GM21526 (cell line): ENCODE results near the gene SPAG16.

Experiments used
- ATAC-seq: cut with Tn5 transposase; IDR thresholded peaks from one replicate; pipeline ENCODE4 v1.9.1; 2021; ENCODE audit warnings: moderate library complexity; ENCODE audit not compliant: unreplicated experiment, low FRiP score

SPAG16 gene

DNA sequence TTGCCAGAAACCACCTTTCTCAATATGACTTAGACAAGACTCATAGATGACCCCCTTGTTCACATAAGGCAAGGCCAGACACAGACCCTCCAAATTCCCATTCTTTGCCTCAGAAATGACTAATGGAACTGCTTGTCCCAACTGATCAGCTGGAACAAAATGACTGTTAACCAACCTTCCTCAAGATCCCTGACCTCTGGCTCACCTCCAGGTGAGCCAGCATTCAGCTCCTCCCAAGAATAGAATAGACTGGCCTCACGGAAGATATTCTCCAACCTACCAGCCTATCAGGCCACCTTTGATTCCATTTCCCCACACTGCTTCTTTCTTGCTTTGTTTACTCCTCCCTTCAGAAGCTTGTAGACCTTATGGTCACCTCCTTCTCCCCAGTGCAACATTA is 930.8 kb downstream of the SPAG16 start:
- no peak for ATAC-seq

DNA sequence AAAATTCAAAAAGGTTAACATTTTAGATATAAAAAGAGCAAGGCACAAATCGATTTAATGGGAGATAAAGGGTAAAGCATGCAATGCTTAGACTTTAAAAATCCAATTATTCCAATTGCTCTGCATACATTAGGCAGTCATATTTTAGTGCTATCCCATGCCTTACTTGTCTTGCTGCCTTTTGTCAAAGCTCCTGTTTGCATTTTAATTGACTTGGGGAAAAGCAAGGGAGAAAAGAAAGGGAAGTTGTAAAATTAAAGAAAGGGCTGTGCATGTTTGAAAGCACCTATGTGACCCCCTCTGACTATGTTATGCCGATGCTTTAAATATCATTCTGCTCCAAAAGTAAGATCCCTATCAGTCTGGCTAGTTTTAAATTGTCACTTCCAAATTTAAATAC is 932.9 kb downstream of the SPAG16 start:
- no peak for ATAC-seq

DNA sequence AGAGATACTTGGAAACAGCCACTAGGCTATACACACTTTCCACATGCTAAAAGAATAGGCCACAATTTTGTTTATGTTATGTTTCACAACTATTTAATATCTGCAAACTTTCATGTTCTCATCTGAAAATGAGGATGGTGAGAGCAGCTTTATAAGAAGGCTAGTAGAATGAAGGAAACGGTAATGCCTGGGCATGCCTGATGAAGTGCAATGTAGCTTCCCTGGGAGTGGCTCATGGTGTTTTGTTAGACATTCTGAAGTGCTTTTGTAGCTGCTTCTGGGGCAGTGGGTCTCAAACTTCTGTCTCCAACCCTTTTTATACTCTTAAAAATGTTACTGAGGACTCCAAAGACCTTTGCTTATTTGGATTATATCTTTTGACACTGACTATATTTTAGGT is 933.3 kb downstream of the SPAG16 start:
- no peak for ATAC-seq

DNA sequence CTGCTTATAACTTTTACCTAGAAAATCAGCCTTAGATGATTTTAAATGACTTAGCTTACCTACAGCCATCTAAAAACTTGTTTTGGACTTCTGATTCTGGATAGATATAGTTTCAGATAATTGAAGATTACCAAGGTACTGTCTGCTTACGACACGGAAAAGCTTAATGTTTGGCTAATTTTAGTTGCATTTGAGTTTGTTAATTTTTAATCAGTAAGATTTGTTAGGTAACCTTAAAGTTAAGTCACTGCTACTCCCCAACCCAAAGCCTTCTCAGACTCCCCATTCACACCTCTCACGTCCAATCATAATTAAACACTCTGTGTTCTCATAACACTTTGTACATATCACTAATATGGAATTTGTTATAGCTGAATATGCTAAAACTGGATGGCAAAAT is 936.0 kb downstream of the SPAG16 start:
- ATAC-seq = no peak

DNA sequence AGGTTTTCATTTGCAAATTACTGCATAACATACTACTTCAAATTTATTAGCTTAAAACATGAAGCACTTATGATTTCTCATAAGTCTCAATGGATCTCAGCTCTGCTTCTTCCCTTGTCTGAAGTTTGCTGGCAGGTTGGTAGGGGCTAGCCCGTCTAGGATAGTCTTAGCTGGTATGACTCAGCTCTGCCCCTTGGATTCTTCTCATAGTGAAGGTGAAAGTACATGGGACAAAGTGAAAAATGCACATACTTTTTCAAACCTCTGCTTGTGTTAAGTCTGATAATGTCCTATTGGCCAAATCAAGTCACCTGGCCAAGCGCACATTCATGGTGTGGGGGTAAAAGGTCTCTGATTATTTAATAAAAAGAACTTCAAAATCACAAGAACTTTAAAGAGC is 941.8 kb downstream of the SPAG16 start:
- no peak for ATAC-seq

DNA sequence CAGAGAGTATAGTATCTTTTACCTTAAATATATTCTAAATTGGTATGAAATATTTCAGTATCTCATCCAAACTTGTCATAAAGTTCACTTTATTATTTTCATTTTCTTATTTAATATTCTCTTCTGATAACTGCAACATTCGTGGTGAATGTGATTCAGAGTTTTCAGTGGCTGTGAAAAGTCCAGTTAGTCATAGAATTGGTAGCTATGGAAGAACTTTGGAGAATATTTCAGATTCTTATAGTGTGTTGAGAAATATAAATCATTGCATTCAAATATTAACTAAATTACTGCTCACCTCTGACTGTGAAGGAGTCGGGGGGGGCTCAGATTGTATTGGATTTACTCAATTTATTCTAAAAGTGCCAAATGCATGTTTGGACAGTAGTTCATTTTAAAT is 948.0 kb downstream of the SPAG16 start:
- no peak for ATAC-seq

DNA sequence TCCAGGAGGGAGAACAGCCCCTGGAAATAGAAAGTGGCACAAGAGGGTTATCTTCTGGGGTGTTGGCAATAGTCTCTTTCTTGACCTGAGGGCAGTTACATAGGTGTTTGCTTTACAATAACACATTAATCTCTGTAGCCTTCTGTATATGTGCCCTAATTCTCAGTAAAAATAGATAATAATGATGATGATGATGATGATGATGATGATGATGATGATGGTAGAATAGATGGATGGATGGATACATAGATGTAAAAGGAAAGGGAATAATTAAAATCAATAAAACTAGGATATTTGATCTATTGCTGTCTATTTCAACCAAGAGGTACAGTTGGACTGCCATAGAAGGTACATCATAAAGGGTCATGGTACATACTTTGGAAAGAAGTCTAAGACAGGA is 948.9 kb downstream of the SPAG16 start:
- ATAC-seq = no peak

DNA sequence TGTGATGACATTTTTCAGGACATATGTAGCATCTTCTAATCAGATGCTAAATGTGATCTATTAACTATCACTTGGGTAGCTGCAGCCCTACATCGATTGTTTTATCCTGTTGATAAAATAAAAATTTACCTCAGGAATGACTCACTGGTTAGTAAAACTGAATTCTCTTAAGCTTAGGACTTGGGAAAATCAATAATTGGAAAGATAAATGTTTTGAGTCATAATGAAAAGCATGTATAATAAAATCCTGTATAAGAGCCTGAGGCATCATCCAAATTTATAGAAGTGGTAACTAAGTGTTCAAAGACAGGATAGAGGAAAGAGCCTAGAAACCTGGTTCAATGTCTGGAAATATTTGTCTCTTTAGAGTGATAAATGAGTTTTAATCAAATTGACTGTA is 958.5 kb downstream of the SPAG16 start:
- ATAC-seq = no peak

DNA sequence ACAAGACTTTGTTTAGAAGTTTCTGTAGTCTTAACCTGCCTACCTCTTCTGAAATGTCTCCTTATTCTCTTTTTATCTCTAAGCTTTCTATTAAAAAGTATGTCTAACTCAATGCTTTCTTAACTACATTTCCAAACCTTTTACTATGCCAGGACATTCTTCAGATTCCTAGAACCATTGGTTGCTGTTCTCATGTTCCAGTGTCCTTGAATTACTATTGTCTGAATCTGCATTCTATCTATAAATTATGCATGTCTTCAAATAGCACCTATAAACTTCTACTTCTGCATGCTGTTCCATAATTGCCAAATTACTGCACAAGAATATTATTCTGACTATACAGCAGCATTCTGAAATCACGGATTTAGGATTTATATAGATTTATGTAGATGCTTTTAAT is 960.6 kb downstream of the SPAG16 start:
- ATAC-seq = no peak

DNA sequence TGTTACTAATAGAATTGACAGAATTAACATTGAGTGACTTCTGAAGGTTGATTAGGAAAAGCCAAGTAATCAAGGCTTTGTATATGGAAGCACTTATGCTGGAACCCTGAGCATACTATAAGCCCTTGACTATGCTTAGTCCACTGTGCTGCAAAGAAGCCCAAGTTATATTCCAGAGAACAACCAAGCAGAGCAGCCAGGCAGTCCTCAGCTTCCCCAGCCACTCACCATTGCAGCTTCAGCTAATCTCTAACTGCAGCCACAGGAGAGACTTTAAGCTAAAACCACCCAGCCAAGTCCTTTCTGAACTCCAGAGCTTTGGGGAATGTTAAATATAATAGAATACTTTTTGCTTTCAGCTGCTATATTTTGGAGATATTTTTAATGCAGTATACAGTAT is 962.2 kb downstream of the SPAG16 start:
- no peak for ATAC-seq

DNA sequence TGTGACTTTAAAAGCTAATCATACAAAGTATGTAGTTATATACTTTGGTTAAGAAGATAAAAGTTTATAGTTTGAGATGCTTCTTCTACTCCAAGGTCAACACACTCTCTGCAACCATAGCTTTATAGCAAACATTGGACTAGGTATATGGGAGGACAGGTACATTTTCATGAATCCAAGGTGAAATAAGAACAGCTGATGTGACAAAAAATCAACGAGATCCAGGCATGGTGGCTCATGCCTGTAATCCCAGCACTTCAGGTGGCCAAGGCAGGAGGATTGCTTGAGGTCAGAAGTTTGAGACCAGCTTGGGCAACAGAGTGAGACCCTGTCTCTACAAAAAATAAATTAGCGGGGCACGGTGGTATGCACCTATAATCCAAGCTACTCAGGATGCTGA is 963.3 kb downstream of the SPAG16 start:
- no peak for ATAC-seq

DNA sequence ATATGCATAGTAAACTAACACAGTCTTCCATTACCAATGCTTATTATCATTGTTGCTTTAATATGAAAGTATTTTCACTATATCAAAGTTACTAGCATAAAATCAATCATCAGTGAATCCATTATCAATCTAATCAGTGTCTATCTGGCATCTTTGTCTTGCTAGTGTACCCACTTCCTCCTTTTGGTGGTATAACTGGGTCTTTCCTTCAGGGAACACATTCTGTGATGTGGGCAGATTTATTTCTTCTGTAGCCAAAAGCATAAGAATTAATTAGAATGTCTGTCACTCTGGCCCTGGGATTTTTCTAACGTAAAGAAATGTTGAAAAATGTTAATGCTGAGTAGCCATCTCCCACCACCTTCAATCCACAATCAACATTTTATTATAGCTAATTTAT is 970.8 kb downstream of the SPAG16 start:
- no peak for ATAC-seq

DNA sequence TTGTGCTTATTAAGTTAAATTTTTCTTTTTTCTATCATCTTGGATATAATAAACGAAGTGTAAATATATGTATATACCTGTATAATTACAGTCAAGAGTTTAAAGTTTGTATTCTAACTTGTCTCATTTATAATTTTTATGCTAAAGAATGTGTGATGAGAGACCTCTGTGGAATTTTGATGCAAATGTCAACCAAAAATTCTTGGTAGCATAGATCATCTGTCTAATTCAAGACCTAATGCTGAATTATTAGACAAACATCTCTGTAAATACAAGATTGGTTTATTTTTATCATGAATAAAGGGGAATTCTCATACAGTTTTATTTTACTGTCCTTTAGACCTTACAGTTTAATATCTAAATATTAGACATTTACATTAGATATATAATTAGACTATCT is 977.4 kb downstream of the SPAG16 start:
- ATAC-seq = no peak

DNA sequence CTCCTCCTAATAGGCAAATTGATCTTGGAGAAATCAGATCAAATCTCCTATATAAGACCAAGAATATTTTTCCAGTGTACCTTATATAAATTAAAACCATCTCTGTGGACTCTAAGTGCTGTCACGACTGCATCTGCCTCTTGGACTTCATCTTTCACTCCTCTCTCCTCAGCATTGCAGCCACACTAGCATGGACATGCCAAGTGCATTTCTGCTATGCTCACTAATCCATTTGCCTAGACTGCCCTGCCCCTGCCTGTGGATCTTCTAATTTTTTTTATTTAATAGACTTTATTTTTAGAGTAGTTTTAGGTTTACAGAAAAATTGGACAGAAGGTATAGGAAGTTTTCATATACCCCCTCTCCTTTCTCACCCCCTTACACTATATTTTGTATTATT is 979.9 kb downstream of the SPAG16 start:
- ATAC-seq = no peak

DNA sequence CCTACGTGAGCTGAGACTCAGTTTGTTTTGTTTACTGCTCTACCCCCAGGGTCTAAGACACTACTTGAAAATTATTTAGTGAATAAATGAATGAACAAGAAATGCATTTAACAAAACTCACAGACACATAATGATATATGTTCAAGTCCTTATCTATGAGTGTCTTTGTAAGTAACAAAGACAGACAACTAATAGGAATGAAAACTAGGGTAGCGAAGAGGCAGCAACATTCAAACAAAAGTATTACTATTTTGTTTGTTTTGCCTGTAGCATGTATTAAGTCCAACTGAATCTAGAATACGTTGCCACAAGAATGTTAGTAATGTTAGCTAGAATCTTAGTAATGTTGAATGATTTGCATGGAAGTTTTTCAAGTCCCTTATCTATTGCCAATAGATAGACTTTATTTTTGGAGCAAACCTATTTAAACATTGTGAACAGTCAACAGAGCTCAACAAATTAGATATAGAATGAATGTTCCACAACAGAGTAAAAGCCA is 981.8 kb downstream of the SPAG16 start:
- ATAC-seq = no peak

DNA sequence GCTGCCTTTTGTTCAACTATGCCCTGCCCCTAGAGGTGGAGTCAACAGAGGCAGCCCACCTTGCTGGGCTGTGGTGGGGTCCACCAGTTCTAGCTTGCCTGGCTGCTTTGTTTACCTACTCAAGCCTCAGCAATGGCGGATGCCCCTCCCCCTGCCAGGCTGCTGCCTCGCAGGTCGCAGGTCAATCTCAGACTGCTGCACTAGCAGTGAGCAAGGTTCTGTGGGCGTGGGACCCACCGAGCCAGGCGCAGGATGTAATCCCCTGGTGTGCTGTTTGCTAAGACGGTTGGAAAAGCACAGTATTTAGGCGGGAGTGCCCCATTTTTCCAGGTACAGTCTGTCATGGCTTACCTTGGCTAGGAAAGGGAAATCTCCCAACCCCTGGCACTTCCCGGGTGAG is 993.6 kb downstream of the SPAG16 start:
- no peak for ATAC-seq

DNA sequence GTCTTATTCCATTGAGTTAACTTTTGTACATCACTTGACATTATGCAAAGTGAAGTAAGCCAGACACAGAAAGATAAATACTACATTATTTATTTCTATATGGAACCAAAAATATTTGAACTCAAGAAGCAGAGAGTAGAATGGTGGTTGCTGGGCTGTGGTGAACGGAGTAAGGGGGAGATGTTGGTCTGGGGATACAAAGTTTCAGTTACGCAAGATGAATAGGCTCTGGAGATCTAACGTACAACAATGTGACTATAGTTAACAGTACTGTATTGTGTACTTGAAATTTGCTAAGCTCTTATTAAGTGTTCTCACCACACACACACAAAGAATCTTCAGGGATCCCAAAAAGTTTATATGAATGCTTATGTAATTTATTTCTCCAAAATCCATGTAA is 1001.7 kb downstream of the SPAG16 start:
- no peak for ATAC-seq

DNA sequence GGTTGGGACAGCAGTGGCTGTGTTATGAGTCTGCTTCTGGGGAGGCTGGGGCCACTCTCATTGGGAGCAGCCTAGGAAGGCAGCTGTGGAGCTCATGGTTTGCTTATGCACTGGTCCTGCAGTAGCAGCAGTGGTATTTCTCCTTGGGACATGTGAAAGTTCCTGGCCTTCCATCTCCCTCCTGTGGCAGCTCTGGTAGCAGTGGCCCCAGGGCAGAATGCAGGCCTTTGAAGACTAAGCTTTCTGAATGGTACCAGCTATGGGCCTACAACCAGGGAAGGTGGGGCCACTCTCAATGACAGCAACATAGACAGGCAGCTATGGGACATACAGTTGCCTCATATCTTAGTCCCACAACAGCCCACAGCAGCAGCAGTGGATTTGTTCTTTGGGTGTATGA is 1009.3 kb downstream of the SPAG16 start:
- ATAC-seq = no peak

DNA sequence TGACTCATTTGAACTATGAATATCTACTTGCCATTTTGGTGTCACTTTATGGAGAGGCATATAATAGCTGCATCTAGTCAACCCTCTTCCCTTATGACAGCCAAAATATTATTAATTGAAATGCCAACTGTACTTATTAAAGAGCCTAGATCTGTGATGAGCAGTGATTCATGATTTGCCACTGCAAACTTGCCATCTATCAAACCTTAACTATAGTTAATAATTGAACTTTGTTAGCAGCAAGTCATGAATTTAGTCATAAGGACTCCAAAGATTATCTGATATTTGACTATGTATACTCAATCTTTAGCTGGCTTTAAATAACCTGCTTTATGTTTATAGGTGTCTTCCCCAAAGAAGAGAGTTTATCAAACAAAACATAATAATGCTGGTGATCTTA is 1010.2 kb downstream of the SPAG16 start:
- ATAC-seq = no peak

DNA sequence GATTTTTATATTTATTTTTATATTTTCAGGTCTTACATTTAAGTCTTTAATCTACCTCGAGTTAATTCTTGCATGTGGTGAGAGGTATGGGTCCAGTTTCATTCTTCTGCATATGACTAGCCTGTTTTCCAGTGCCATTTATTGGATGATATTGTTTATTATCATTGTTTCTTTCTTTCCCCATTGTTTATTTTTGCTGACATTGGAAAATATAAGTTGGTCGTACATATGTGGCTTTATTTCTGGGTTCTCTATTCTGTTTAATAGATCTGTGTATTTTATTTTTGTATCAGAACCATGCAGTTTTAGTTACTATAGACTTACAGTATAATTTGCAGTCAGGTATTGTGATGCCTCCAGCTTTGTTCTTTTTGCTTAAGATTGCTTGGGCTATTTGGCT is 1013.2 kb downstream of the SPAG16 start:
- no peak for ATAC-seq

DNA sequence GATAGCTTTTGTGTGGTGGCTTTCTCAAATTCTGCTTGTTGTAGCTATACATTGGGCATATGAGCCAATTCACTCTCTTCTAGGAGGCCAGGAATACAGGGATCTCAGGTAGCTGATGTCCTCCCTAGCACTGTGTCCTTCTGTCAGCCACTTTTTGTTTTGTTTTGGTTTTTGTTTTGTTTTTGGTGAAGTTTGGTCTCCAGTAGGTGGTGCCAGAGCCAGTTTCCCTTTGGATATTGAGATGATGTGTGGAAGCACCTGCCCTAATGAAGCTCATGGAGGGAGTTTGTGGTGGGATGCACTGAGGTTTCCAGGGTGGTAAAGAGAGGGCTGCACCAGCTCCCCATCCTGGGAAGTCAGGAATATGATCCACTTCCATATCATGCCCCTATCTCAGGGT is 1026.1 kb downstream of the SPAG16 start:
- peak; percentile 78 for ATAC-seq

DNA sequence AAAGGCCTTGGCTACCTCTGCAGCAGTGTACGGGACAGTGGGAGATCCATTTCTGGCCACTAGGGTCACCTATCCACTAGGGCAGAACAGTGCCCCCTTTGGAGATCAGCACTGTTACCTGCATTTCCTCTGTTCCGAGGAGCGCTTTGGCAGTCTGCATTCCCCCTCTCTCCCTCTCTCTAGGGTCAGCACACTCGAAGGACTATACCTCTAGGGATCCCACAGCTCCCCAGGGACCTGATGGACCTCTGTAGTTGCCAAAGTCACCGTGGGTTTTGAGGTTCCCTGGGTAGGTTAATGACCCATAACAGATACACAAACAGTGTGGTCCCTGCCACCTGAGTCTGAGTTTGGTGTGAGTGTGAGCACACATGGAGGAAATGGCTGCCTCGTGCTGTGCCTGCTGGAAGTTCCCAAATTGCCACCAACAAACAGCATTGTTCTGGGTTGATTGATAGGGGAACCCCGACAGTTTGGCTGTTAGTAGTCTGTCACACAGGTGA is 1026.8 kb downstream of the SPAG16 start:
- ATAC-seq = no peak
